Activated naive CD4-positive, alpha-beta T cell treated with anti-CD3 and anti-CD28 coated beads for 36 hours (primary cell): Measurements from ENCODE around the gene FIZ1. TPM values are rescaled to one million over a fixed set of nuclear protein-coding genes. Genes with fewer than 3 reads are reported as not detected.

Source experiments
- CTCF ChIA-PET: fragments of 350-600 bp; sonication (Branson Sonifier 250); formaldehyde crosslinking; loops from one replicate; lab custom pipeline; 2021; ENCODE audit warnings: antibody characterized with exemption; lab: Charles Lee
- DNase-seq: peaks from one replicate; pipeline ENCODE4 v3.0.0-alpha.2; 2020
- H3K27ac Mint-ChIP-seq: one replicate; pipeline ENCODE4 v1.8.0; 2021; ENCODE audit warnings: mild to moderate bottlenecking, mixed read lengths
- H3K27me3 Mint-ChIP-seq: one replicate; pipeline ENCODE4 v1.8.0; 2021; ENCODE audit warnings: low read depth, mixed read lengths
- H3K36me3 Mint-ChIP-seq: one replicate; pipeline ENCODE4 v1.8.0; 2021; ENCODE audit warnings: low read depth, mixed read lengths
- H3K4me1 Mint-ChIP-seq: one replicate; pipeline ENCODE4 v1.8.0; 2021; ENCODE audit warnings: low read depth, mixed read lengths
- H3K4me3 Mint-ChIP-seq: one replicate; pipeline ENCODE4 v1.8.0; 2021; ENCODE audit warnings: mild to moderate bottlenecking, moderate library complexity, mixed read lengths
- H3K9me3 Mint-ChIP-seq: one replicate; pipeline ENCODE4 v1.8.0; 2021; ENCODE audit warnings: mixed read lengths
- intact Hi-C: fragments of 100-400 bp; cut with micrococcal nuclease; formaldehyde crosslinking; loops from one replicate; pipeline ENCODE4 v1.15.1; 2023
- total RNA-seq, 2 experiments: library from RNA; stranded (reverse); gene quantifications; one replicate each; pipeline ENCODE4 v1.2.3, GENCODE V29; 2021

The FIZ1 gene
- total RNA-seq, 2 experiments from 2014 or later = 12.8 to 14.8 TPM

DNA sequence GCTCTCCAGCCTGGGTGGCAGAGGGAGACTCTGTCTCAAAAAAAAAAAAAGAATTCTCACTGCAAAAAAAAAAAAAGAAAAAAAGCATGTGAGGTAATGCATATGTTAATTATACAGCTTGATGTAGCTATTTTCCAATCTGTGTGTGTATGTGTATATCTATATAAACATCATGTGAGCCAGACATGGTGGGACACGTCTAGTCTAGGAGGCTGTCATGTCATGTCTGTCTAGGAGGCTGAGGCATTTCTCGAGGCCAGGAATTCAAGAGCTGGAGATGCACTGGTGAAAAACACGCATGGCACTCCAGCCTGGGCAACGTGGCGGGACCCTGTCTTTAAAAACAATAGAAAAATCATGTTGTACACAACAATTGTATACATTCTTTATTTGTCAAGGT, 47.1 kb downstream of the FIZ1 start:
- H3K9me3 Mint-ChIP-seq = no peaks in the 10 kb centered on the region
- CTCF ChIA-PET = no interaction called here

DNA sequence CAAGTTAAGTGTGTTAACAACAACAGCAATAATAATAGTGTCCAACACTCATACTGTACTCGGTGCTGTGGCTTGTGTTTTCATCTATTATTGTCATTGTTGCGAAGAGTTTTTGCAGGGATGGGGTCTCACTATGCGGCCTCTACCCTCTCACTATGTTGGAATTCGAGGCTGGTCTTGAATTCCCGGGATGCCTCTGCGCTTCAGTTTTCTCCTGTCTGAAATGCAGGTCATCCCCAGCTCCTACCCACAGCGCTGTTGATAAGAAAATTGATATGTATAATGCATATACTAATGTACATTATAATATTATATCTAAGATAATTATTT, 49.0 kb downstream of the FIZ1 start:
- CTCF ChIA-PET = no interaction called here
- Mint-ChIP-seq H3K36me3 (no peaks in the 10 kb centered on the region), H3K27me3 (peaks cover 12% of the 10 kb centered on the region), H3K4me3 (no peak overlapping the region), H3K9me3 (no peaks in the 10 kb centered on the region), H3K27ac (no peak overlapping the region), H3K4me1 (no peaks in the 10 kb centered on the region)
- intact Hi-C loops = no loop called here
- no peak for DNase-seq

More for the DNA sequence above, 47.1 kb downstream of the FIZ1 start:
- Mint-ChIP-seq H3K4me3 (no peak overlapping the region), H3K4me1 (no peaks in the 10 kb centered on the region), H3K27me3 (peaks cover 6% of the 10 kb centered on the region), H3K27ac (no peak overlapping the region), H3K36me3 (no peaks in the 10 kb centered on the region)
- no peak for DNase-seq
- intact Hi-C loops = no loop called here

DNA sequence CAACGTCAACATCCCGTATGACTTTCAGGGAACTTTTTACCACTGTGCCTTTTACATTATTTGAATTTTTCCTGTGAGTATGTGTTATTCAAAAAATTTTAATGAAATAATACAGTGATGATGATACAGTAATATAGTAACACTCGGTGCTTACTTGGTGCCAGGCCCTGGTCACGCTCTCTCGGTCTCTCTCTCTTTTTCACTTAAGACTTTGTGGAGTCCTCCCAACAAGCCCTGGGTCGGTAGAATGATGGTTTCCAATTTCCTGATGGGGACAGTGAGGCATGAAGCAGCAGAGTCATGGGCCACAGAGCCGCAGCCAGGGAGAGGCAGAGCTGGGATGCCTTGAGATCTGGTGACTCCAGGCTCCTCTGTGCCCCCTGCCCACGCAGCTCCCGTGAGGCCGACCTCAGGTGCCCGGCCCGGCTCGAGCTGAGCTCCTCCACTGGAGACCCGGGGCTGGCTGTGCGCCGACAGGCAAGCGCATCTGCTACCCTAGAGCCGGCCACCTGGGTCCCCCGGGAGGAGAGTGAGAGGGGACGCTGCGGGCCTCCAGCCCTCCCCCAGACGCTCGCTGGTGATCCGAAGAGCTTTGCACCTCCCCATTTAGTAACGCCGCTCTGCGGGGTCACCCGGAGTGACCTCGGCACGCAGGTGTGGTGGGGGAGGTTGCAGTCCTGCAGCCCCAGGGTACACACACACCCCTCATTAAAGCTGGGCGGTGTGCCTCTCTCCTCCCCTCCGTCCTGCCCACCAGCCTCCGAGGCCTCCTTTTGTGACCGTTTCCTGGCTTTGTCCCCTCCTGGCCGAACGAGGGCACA, 49.6 kb downstream of the FIZ1 start:
- no peak overlapping the region for H3K4me3 Mint-ChIP-seq
- no peak overlapping the region for H3K27ac Mint-ChIP-seq
- no peaks in the 10 kb centered on the region for H3K9me3 Mint-ChIP-seq
- no peaks in the 10 kb centered on the region for H3K36me3 Mint-ChIP-seq
- intact Hi-C loops = no loop called here
- CTCF ChIA-PET = no interaction called here
- H3K27me3 Mint-ChIP-seq = peaks cover 12% of the 10 kb centered on the region
- no peak for DNase-seq
- no peaks in the 10 kb centered on the region for H3K4me1 Mint-ChIP-seq

DNA sequence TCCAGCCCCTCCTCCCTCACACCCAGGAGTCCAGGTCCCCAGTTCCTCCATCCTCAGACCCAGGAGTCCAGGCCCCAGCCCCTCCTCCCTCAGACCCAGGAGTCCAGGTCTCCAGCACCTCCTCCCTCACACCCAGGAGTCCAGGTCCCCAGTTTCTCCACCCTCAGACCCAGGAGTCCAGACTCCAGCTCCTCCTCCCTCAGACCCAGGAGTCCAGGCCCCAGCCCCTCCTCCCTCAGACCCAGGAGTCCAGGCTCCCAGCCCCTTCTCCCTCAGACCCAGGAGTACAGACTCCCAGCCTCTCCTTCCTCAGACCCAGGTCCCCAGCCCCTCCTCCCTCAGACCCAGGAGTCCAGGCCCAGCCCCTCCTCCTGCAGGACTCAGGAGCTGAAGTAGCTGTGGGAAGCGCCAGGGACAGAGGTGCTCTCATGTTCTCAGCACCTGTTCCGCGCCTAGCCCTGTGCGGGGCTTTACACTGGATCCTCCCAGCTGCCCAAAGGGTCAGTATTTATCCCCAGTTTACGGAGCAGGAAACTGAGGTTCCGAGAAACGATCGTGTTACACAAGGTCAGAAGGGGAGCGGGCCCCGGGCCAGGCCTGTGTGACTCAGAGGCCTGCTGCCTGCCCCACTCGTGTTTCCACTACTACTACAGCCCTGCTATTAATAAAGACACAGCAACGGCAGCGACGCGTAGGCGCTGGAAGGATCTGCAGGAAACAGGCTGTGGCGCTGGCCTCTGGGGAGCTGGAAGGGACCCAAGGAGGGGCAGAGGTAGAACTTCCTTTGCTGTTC, 52.3 kb downstream of the FIZ1 start:
- no peak for DNase-seq
- Mint-ChIP-seq H3K27me3 (peaks cover 12% of the 10 kb centered on the region), H3K36me3 (no peaks in the 10 kb centered on the region), H3K9me3 (no peaks in the 10 kb centered on the region), H3K4me1 (no peaks in the 10 kb centered on the region), H3K27ac (no peak overlapping the region), H3K4me3 (no peak overlapping the region)
- intact Hi-C loops = no loop called here
- CTCF ChIA-PET = no interaction called here

DNA sequence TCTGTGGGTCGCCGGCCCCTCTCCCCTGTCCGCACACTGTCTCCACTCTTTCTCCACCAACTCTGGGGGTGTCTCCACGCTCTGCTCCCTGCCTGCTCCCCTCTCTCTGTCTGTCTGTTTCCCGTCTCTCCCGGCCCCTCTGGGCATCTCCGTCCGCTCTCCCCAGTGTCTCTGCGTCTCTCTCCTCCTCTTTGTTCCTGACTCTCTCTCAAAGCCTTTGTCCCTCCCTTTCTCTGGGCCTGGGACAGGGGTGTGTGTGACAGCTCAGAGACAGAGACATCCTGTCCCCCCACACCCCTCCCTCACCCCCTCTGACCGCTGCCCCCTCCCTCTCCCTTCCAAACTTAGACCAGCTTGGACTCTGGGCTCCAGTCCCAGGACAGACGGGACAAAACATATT, 53.3 kb downstream of the FIZ1 start:
- no peaks in the 10 kb centered on the region for H3K36me3 Mint-ChIP-seq
- CTCF ChIA-PET = no interaction called here
- intact Hi-C loops = no loop called here

DNA sequence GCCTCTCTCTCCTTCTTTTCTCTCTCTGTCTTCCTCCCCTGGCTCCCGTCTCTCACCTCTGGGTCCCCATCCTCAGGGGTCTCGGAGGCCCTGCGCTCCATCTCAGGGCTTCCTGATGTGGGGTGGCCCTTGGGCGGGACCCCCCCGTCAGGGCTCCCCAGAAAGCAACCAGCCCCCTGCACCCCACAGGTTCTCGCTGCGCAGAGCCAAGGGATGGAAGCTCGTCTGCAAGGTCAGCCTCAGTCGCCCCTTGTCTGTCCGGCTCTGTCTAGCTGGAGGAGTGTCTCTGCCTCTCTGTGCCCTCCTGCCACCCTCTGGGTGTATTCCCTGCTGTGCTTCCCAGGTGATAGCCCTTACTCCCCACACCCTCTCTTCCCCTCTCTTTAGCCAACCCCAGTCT, 53.9 kb downstream of the FIZ1 start, which contains the start of gene SBK3:
Gene SBK3 (minus strand): TSS at position 101 of the 400 bp plus-strand sequence. CDS start 0 bp downstream, at position 101.
- intact Hi-C loops = no loop called here
- no peak within 1 kb of the TSS for H3K4me3 Mint-ChIP-seq
- CTCF ChIA-PET = no interaction called here
- no peaks in the 10 kb centered on the region for H3K4me1 Mint-ChIP-seq
- H3K36me3 Mint-ChIP-seq = no peaks in the 10 kb centered on the region
- peaks cover 12% of the 10 kb centered on the region for H3K27me3 Mint-ChIP-seq
- no peak for DNase-seq
- H3K27ac Mint-ChIP-seq = no peak within 1 kb of the TSS
- no peaks in the 10 kb centered on the region for H3K9me3 Mint-ChIP-seq

More for the DNA sequence above, 53.3 kb downstream of the FIZ1 start:
- H3K27ac Mint-ChIP-seq = no peak overlapping the region
- H3K27me3 Mint-ChIP-seq = peaks cover 12% of the 10 kb centered on the region
- no peaks in the 10 kb centered on the region for H3K4me1 Mint-ChIP-seq
- no peaks in the 10 kb centered on the region for H3K9me3 Mint-ChIP-seq
- no peak overlapping the region for H3K4me3 Mint-ChIP-seq
- DNase-seq = no peak

GRCh38 chr19:55544776-55545439, 54.4 kb downstream of the FIZ1 start:
- CTCF ChIA-PET = no interaction called here
- Mint-ChIP-seq H3K4me3 (no peak overlapping the region), H3K27ac (no peak overlapping the region), H3K4me1 (no peaks in the 10 kb centered on the region), H3K27me3 (peaks cover 9% of the 10 kb centered on the region), H3K9me3 (no peaks in the 10 kb centered on the region), H3K36me3 (no peaks in the 10 kb centered on the region)
- no peak for DNase-seq
- intact Hi-C loops = no loop called here

GRCh38 chr19:55544014-55544413, 55.3 kb downstream of the FIZ1 start:
- no peak for DNase-seq
- no peak overlapping the region for H3K4me3 Mint-ChIP-seq
- intact Hi-C loops = no loop called here
- H3K36me3 Mint-ChIP-seq = no peaks in the 10 kb centered on the region
- no peaks in the 10 kb centered on the region for H3K4me1 Mint-ChIP-seq
- H3K27me3 Mint-ChIP-seq = peaks cover 9% of the 10 kb centered on the region
- CTCF ChIA-PET = interaction anchor here (0.5 kb wide), 1 partner anchor 390 kb away, joined by 4 read pairs; no protein-coding TSS in a partner anchor
- no peak overlapping the region for H3K27ac Mint-ChIP-seq
- no peaks in the 10 kb centered on the region for H3K9me3 Mint-ChIP-seq

GRCh38 chr19:55543567-55543966, 55.8 kb downstream of the FIZ1 start:
- no peak for DNase-seq
- no peaks in the 10 kb centered on the region for H3K9me3 Mint-ChIP-seq
- H3K4me1 Mint-ChIP-seq = no peaks in the 10 kb centered on the region
- no peak overlapping the region for H3K4me3 Mint-ChIP-seq
- intact Hi-C loops = no loop called here
- CTCF ChIA-PET = interaction anchor here (0.5 kb wide), 1 partner anchor 390 kb away, joined by 4 read pairs; no protein-coding TSS in a partner anchor
- peaks cover 9% of the 10 kb centered on the region for H3K27me3 Mint-ChIP-seq
- no peaks in the 10 kb centered on the region for H3K36me3 Mint-ChIP-seq
- no peak overlapping the region for H3K27ac Mint-ChIP-seq

DNA sequence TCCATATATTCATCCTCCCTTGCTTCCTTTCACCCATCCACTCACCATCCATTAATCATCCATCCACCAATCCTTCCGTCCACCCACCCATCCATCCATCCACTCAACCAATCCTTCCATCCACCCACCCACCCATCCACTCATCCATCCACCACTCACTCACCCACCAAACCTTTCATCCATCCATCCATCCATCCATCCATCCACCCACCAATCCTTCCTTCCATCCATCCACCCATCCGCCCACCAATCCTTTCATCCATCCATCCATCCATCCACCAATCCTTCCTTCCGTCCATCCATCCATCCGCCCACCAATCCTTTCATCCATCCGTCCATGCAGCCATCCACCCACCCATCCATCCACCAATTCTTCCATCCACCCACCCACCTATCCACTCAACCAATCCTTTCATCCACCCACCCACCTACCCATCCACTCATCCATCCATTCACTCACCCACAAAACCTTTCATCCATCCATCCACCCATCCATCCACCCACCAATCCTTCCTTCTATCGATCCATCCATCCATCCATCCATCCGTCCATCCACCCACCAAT, 56.9 kb downstream of the FIZ1 start:
- Mint-ChIP-seq H3K36me3 (no peaks in the 10 kb centered on the region), H3K27ac (no peak overlapping the region), H3K4me3 (no peak overlapping the region), H3K27me3 (peaks cover 6% of the 10 kb centered on the region), H3K9me3 (no peaks in the 10 kb centered on the region), H3K4me1 (no peaks in the 10 kb centered on the region)
- DNase-seq = no peak
- CTCF ChIA-PET = no interaction called here
- intact Hi-C loops = no loop called here
